OCI-LY3 (cell line): ENCODE results near the gene GAPT.

Experiments used
- H2AFZ ChIP-seq: fragments of 200-600, 300-600 bp; shearing (Covaris generic); 2 replicates; pipeline ENCODE4 v1.6.0; 2014; ENCODE audit warnings: antibody characterized with exemption, low read depth, low read length
- H3K27ac ChIP-seq: fragments of 200-600, 300-600 bp; sonication (generic); 2 replicates; pipeline ENCODE4 v1.5.1; 2014; ENCODE audit warnings: mild to moderate bottlenecking, low read length, moderate library complexity, mixed read lengths
- H3K27me3 ChIP-seq: fragments of 200-600, 300-600 bp; sonication (generic); 2 replicates; pipeline ENCODE4 v1.6.1; 2014; ENCODE audit warnings: low read depth, low read length, mixed read lengths
- H3K36me3 ChIP-seq: fragments of 200-600, 300-600 bp; sonication (generic); replicated peaks from 2 replicates; pipeline ENCODE3; 2014; ENCODE audit warnings: low read depth, low read length, mixed read lengths
- H3K4me1 ChIP-seq: fragments of 300-600, 200-600 bp; sonication (generic); 2 replicates; pipeline ENCODE4 v1.6.1; 2014; ENCODE audit warnings: low read length, mixed read lengths
- H3K4me2 ChIP-seq: fragments of 200-600, 300-600 bp; sonication (generic); 2 replicates; pipeline ENCODE4 v1.6.1; 2014; ENCODE audit warnings: low read length, mixed read lengths
- H3K4me3 ChIP-seq: fragments of 300-600, 200-600 bp; sonication (generic); 2 replicates; pipeline ENCODE4 v1.5.1; 2014; ENCODE audit warnings: antibody characterized with exemption, mild to moderate bottlenecking, low read length, moderate library complexity
- H3K79me2 ChIP-seq: fragments of 300-600, 200-600 bp; shearing (Covaris generic); 2 replicates; pipeline ENCODE4 v1.6.1; 2014; ENCODE audit warnings: mild to moderate bottlenecking, low read length, mixed read lengths
- H3K9ac ChIP-seq: fragments of 300-600, 200-600 bp; shearing (Covaris generic); 2 replicates; pipeline ENCODE4 v1.6.0; 2014; ENCODE audit warnings: mild to moderate bottlenecking, low read length, moderate library complexity
- H3K9me3 ChIP-seq: fragments of 200-600, 300-600 bp; shearing (Covaris generic); 2 replicates; pipeline ENCODE4 v1.6.1; 2014; ENCODE audit warnings: low read length, mixed read lengths; ENCODE audit not compliant: insufficient read depth
- H4K20me1 ChIP-seq: fragments of 200-600, 300-600 bp; sonication (generic); 2 replicates; pipeline ENCODE4 v1.6.1; 2016; ENCODE audit warnings: low read length, mixed read lengths; ENCODE audit not compliant: insufficient read depth
- CTCF ChIP-seq: fragments of 200-600, 300-600 bp; sonication (generic); IDR thresholded peaks from 2 replicates; pipeline ENCODE4 v1.5.1; 2014; ENCODE audit warnings: antibody characterized with exemption, low read length, low read depth
- EZH2phosphoT487 ChIP-seq: fragments of 200-600 bp; shearing (Covaris generic); IDR thresholded peaks from 2 replicates; pipeline ENCODE4 v1.6.1; 2018; ENCODE audit warnings: antibody characterized with exemption, mixed run types, low read depth

GAPT gene

DNA sequence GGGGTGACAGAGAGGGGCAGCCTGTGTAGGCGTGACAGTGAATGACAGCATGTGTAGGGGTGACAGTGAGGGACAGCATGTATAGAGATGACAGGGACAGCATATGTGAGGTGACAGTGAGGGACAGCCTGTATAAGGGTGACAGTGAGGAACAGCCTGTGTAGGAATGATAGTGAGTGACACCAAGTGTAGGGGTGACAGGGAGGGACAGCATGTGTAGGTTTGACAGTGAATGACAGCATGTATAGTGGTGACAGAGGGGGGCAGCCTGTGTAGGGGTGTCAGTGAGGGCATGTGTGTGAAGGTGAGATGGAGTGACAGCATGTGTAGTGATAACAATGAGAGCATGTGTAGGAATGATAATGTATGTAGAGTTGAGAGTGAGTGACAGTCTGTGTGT is 8.7 kb upstream of the GAPT start:
- no peaks in the 10 kb centered on the region for H3K27me3 ChIP-seq
- H3K36me3 ChIP-seq = no peaks in the 10 kb centered on the region
- no peak overlapping the region for H3K4me2 ChIP-seq
- no peaks in the 10 kb centered on the region for H3K79me2 ChIP-seq
- no peak overlapping the region for H3K27ac ChIP-seq
- H4K20me1 ChIP-seq = no peaks in the 10 kb centered on the region
- H2AFZ ChIP-seq = no peak overlapping the region
- no peaks in the 10 kb centered on the region for H3K9me3 ChIP-seq
- H3K9ac ChIP-seq = no peak overlapping the region
- TF ChIP-seq EZH2phosphoT487 (no peak), CTCF (no peak)
- H3K4me1 ChIP-seq = peaks cover 6% of the 10 kb centered on the region
- H3K4me3 ChIP-seq = no peak overlapping the region

DNA sequence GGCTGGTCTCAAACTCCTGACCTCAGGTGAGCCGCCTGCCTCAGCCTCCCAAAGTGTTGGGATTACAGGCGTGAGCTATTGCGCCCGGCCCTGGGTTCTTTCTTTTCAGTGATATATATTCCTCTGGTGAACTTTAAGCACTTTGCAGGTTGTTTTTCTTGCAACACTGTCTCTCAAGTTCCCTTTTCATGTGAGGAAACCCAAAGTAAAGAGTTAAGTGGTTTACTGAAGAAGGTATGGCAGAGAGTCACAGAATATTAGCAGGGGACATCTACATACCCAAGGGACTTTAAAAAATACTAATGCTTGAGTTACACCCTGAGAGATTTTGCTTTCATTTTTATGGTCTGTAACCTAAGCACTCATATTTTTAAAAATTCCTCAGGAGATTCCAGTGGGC is 6.7 kb upstream of the GAPT start:
- Histone ChIP-seq H3K9me3 (no peaks in the 10 kb centered on the region), H3K27me3 (no peaks in the 10 kb centered on the region), H3K4me3 (no peak overlapping the region), H2AFZ (no peak overlapping the region), H3K79me2 (no peaks in the 10 kb centered on the region), H3K27ac (no peak overlapping the region), H3K4me1 (peaks cover 6% of the 10 kb centered on the region), H4K20me1 (no peaks in the 10 kb centered on the region), H3K4me2 (no peak overlapping the region), H3K36me3 (no peaks in the 10 kb centered on the region), H3K9ac (no peak overlapping the region)
- TF ChIP-seq EZH2phosphoT487 (no peak), CTCF (no peak)

GRCh38 chr5:58486290-58486689 is 4.9 kb upstream of the GAPT start:
- no peak for TF ChIP-seq EZH2phosphoT487
- no peak for TF ChIP-seq CTCF
- H3K9ac ChIP-seq = no peak overlapping the region
- no peak overlapping the region for H3K27ac ChIP-seq
- no peak overlapping the region for H3K4me2 ChIP-seq
- peaks cover 21% of the 10 kb centered on the region for H3K4me1 ChIP-seq
- no peak overlapping the region for H2AFZ ChIP-seq
- no peaks in the 10 kb centered on the region for H3K9me3 ChIP-seq
- H3K27me3 ChIP-seq = no peaks in the 10 kb centered on the region
- no peaks in the 10 kb centered on the region for H3K79me2 ChIP-seq
- no peak overlapping the region for H3K4me3 ChIP-seq
- H4K20me1 ChIP-seq = no peaks in the 10 kb centered on the region
- no peaks in the 10 kb centered on the region for H3K36me3 ChIP-seq

DNA sequence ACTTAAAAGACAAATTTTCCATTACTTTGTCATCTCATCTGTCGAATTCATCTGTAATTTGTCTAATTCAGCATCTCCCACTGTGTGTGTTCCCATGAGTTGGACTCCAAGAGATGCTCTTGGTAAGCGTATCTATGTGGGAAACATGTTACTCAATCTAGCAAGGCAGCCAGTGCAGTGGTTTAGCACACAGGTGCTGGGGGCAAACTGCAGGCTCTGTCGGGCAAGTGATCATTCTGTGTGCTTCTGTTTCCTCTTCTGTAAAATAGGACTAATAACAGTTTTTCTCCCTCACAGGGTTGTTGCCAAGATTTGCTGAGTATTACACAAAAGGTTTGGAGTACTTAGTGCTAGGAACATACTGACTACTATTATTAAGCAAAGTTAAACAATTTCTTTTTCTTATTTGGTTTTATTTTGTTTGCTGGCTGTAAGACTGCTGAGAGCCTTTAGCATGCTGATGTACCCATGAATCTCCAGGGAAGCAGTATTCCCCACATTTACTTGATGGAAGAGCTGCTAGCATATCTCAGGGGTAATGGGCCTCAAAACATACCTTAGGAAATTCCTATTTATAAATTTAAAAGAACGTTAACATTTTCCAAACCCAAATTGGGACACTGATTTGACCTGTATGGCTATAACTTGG is 709 bp upstream of the GAPT start:
- Histone ChIP-seq H3K27ac (no peak overlapping the region), H3K9me3 (no peaks in the 10 kb centered on the region), H3K36me3 (no peaks in the 10 kb centered on the region), H3K4me1 (peaks cover 32% of the 10 kb centered on the region), H3K4me2 (peak overlapping the region; percentile 47), H3K4me3 (no peak overlapping the region), H4K20me1 (no peaks in the 10 kb centered on the region), H3K79me2 (no peaks in the 10 kb centered on the region), H3K9ac (no peak overlapping the region), H2AFZ (no peak overlapping the region), H3K27me3 (no peaks in the 10 kb centered on the region)
- TF ChIP-seq EZH2phosphoT487 (no peak), CTCF (no peak)
